Liver (tissue), 9 donors: Measurements from ENCODE around the gene IGLL5. TPM values are rescaled to one million over a fixed set of nuclear protein-coding genes. Genes with fewer than 3 reads are reported as not detected.

ENCODE experiments used
- DNase-seq: peaks from one replicate; pipeline ENCODE4 v3.0.0-alpha.2; 2017; ENCODE audit warnings: low spot score
- H3K27ac ChIP-seq, 2 donors: one replicate each; pipeline ENCODE4 v1.7.0; 2013; ENCODE audit warnings: inconsistent platforms in 2 of 2, low read length in 2 of 2, control low read depth in 1 of 2, low read depth in 1 of 2, mild to moderate bottlenecking in 1 of 2
- H3K27me3 ChIP-seq, 4 donors: one replicate each; pipeline versions ENCODE4 v1.6.1 to v1.7.0; 2013; ENCODE audit warnings: low read length in 3 of 4, inconsistent platforms in 1 of 4, mild to moderate bottlenecking in 1 of 4, moderate library complexity in 1 of 4; ENCODE audit not compliant: control insufficient read depth in 4 of 4, insufficient read depth in 4 of 4
- H3K36me3 ChIP-seq, 4 donors: one replicate each; pipeline versions ENCODE4 v1.6.1 to v1.7.0; 2013; ENCODE audit warnings: low read length in 3 of 4, mild to moderate bottlenecking in 3 of 4, low read depth in 1 of 4, moderate library complexity in 1 of 4; ENCODE audit not compliant: control insufficient read depth in 4 of 4, insufficient read depth in 3 of 4
- H3K4me1 ChIP-seq, 4 donors: one replicate each; pipeline versions ENCODE4 v1.6.1 to v1.7.0; 2013; ENCODE audit warnings: low read length in 3 of 4, mild to moderate bottlenecking in 3 of 4, moderate library complexity in 1 of 4; ENCODE audit not compliant: control insufficient read depth in 4 of 4, insufficient read depth in 4 of 4
- H3K4me3 ChIP-seq, 3 donors: one replicate each; pipeline versions ENCODE4 v1.6.1 to v1.7.0; 2013; ENCODE audit warnings: low read length in 3 of 3, control low read depth in 1 of 3, low read depth in 1 of 3, mild to moderate bottlenecking in 1 of 3
- H3K9ac ChIP-seq, 2 donors: one replicate each; pipeline ENCODE4 v1.7.0; 2013; ENCODE audit warnings: low read length in 2 of 2, mild to moderate bottlenecking in 2 of 2, moderate library complexity in 2 of 2, control low read depth in 1 of 2, low read depth in 1 of 2
- H3K9me3 ChIP-seq, 4 donors: one replicate each; pipeline versions ENCODE4 v1.6.1 to v1.7.0; 2013; ENCODE audit warnings: low read length in 3 of 4; ENCODE audit not compliant: control insufficient read depth in 4 of 4
- CTCF ChIP-seq: fragments of 150-350 bp; IDR thresholded peaks from 2 replicates; pipeline ENCODE4 v1.5.1; 2017; ENCODE audit warnings: improper control_type of control experiment, low read depth, low read length; ENCODE audit not compliant: missing input control
- EGR1 ChIP-seq, 2 donors: IDR thresholded peaks; 2 replicates each; pipeline ENCODE4 v1.6.1; 2016 to 2018; ENCODE audit warnings: antibody characterized with exemption in 2 of 2, low read depth in 2 of 2
- FOXA1 ChIP-seq: IDR thresholded peaks from 2 replicates; pipeline ENCODE4 v1.6.1; 2016; ENCODE audit warnings: antibody characterized with exemption
- FOXA2 ChIP-seq: IDR thresholded peaks from 2 replicates; pipeline ENCODE4 v1.6.1; 2016; ENCODE audit warnings: antibody characterized with exemption
- GABPA ChIP-seq, 2 donors: IDR thresholded peaks in 1 of 2; conservative IDR thresholded peaks in 1 of 2; 2 replicates each; pipeline ENCODE4 v1.6.1; 2016; ENCODE audit warnings: antibody characterized with exemption in 2 of 2, mild to moderate bottlenecking in 1 of 2, moderate library complexity in 1 of 2
- HNF4A ChIP-seq, 2 donors: conservative IDR thresholded peaks; 2 replicates each; pipeline ENCODE4 v1.6.1; 2016; ENCODE audit warnings: antibody characterized with exemption in 2 of 2, mild to moderate bottlenecking in 2 of 2
- HNF4G ChIP-seq: IDR thresholded peaks from 2 replicates; pipeline ENCODE4 v1.6.1; 2016; ENCODE audit warnings: antibody characterized with exemption
- JUND ChIP-seq, 2 donors: IDR thresholded peaks; 2 replicates each; pipeline ENCODE4 v1.6.1; 2016; ENCODE audit warnings: antibody characterized with exemption in 2 of 2
- MAX ChIP-seq: IDR thresholded peaks from 2 replicates; pipeline ENCODE4 v1.6.1; 2016; ENCODE audit warnings: antibody characterized with exemption
- NR2F2 ChIP-seq: IDR thresholded peaks from 2 replicates; pipeline ENCODE4 v1.6.1; 2016; ENCODE audit warnings: antibody characterized with exemption
- RAD21 ChIP-seq, 2 donors: IDR thresholded peaks; 2 replicates each; pipeline ENCODE4 v1.6.1; 2016; ENCODE audit warnings: antibody characterized with exemption in 2 of 2, mild to moderate bottlenecking in 2 of 2
- REST ChIP-seq: IDR thresholded peaks from 2 replicates; pipeline ENCODE4 v1.6.1; 2016; ENCODE audit warnings: antibody characterized with exemption, mild to moderate bottlenecking
- RXRA ChIP-seq, 2 donors: IDR thresholded peaks; 2 replicates each; pipeline ENCODE4 v1.6.1; 2017 to 2018; ENCODE audit warnings: antibody characterized with exemption in 2 of 2, mild to moderate bottlenecking in 1 of 2
- SP1 ChIP-seq: IDR thresholded peaks from 2 replicates; pipeline ENCODE4 v1.6.1; 2018; ENCODE audit warnings: antibody characterized with exemption, mild to moderate bottlenecking
- TAF1 ChIP-seq: conservative IDR thresholded peaks from 2 replicates; pipeline ENCODE4 v1.6.1; 2016; ENCODE audit warnings: antibody characterized with exemption, mild to moderate bottlenecking
- YY1 ChIP-seq: IDR thresholded peaks from 2 replicates; pipeline ENCODE4 v1.6.1; 2016; ENCODE audit warnings: antibody characterized with exemption, mild to moderate bottlenecking
- ZBTB33 ChIP-seq: IDR thresholded peaks from 2 replicates; pipeline ENCODE4 v1.6.1; 2016; ENCODE audit warnings: antibody characterized with exemption
- WGBS: extraction: QIAGEN DNeasy Blood & Tissue Kit; methylation state at CpG from one replicate; pipeline ENCODE4 v1.1.7; 2013; 5-methylcytosine and 5-hydroxymethylcytosine counted together
- polyA plus RNA-seq, 2 donors: library from polyadenylated mRNA; stranded (reverse) in 1 of 2; unstranded in 1 of 2; fragments of 200-250 nt in 1 of 2; fragments of >200 nt in 1 of 2; fragmentation: Nextera tagmentation in 1 of 2; extraction: Ambion mirVana in 1 of 2; gene quantifications; one replicate each; pipeline versions ENCODE4 v1.2.1 to v1.2.3, GENCODE V29; 2013 to 2015
- total RNA-seq, 2 donors: library from RNA; depleted of rRNA; stranded (reverse); fragments of >200 nt; gene quantifications; one replicate each; pipeline ENCODE4 v1.2.3, GENCODE V29; 2014
- TF ChIP-seq, protein P1 (sequence below): IDR thresholded peaks from 2 replicates; pipeline ENCODE4 v1.6.1; 2016; ENCODE audit warnings: antibody characterized with exemption
- donor health status: healthy.
- donor health status: healthy.
- donor health status: healthy.
- donor health status: healthy.
- donor health status: healthy.

The IGLL5 gene
- total and polyA plus RNA-seq, 4 donors, result 1.3 to 13.4 (median 3.4) TPM

DNA sequence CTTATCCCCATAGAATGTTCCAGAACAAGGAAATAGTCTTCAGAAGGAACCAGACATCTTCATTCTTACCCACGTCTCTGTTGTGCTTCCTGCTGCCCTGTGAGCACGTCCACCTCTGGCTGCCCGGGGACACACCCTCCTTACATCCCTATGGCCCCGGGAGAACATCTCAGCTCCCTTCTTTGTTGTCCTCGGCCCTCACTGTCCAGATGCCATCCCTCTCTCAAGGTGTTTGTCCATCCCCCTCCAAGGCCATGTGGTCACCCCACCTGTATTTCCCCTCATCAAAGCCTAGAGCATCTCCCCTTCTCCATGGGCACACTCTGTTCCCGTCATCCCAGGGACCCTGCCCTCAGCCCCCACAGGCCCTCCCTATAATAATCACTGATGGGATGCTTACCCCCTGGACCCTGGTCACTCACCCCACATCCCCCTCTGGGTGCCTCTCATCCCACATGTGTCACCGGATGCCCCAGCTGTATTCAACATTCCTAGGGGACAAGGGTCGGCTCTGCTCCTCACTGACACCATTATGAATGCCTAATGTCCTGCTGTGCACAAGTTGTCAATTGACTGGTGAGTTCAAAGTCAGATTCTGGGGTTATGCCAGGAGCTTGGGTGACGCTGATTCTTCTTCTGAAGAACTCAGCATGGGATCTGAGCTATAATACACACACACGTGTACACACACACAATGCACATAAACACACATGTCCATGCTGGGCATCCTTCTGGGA, 28.8 kb downstream of the IGLL5 start:
- DNase-seq, result no peak
- 81% methylated on average over 10 of the region's 10 CpGs for WGBS
- Histone ChIP-seq H3K4me1 (no peaks in the 10 kb centered on the region), H3K4me3 (no peak overlapping the region), H3K9me3 (no peaks in the 10 kb centered on the region), H3K9ac (no peak overlapping the region), H3K27me3 (no peaks in the 10 kb centered on the region), H3K36me3 (no peaks in the 10 kb centered on the region), H3K27ac (no peak overlapping the region)
- TF ChIP-seq HNF4G (no peak), MAX (no peak), SP1 (no peak), FOXA1 (no peak), REST (no peak), TAF1 (no peak), ZBTB33 (no peak), HNF4A (conservative IDR thresholded peaks at IDR 0.05) (no peak), NR2F2 (no peak), EGR1 (IDR thresholded peaks at IDR 0.05; ENCODE audit: low read depth in 2 of 2) (no peak), FOXA2 (no peak), YY1 (no peak)

DNA sequence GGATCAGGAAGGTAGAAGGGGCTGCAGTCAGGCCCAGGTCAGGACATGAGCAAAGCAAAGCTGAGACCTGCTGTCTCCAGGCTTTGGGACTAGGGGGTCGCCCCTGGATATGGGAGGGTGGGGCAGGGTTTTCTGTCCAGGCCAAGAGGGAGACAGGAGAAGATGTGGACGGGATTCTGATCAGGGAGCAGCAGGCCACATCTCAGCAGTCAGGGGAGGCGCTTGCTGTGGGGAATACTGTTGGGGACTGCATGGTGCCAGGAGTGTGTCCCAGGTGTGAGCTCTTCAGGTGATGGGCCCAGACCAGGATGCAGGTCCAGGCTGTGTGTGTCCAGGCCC, 29.3 kb downstream of the IGLL5 start:
- 90% methylated on average over 3 of the region's 3 CpGs for WGBS
- no peak for DNase-seq
- Histone ChIP-seq H3K36me3 (no peaks in the 10 kb centered on the region), H3K4me1 (no peaks in the 10 kb centered on the region), H3K4me3 (no peak overlapping the region), H3K27me3 (no peaks in the 10 kb centered on the region), H3K9me3 (no peaks in the 10 kb centered on the region), H3K9ac (no peak overlapping the region), H3K27ac (no peak overlapping the region)
- TF ChIP-seq HNF4A (conservative IDR thresholded peaks at IDR 0.05) (no peak), ZBTB33 (no peak), TAF1 (no peak), SP1 (no peak), RXRA (IDR thresholded peaks at IDR 0.05) (no peak), GABPA (IDR thresholded peaks at IDR 0.05 in 1 of 2, conservative IDR thresholded peaks at IDR 0.05 in 1 of 2) (no peak), YY1 (no peak), RAD21 (IDR thresholded peaks at IDR 0.05) (no peak), CTCF (no peak), FOXA2 (no peak), EGR1 (IDR thresholded peaks at IDR 0.05; ENCODE audit: low read depth in 2 of 2) (no peak), FOXA1 (no peak), HNF4G (no peak), REST (no peak), NR2F2 (no peak), JUND (IDR thresholded peaks at IDR 0.05) (no peak)
- TF ChIP-seq, protein P1, sequence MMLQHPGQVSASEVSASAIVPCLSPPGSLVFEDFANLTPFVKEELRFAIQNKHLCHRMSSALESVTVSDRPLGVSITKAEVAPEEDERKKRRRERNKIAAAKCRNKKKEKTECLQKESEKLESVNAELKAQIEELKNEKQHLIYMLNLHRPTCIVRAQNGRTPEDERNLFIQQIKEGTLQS, result no peak
